ENCODE measurements around the gene PIGO. TPM values are rescaled to one million over a fixed set of nuclear protein-coding genes. Genes with fewer than 3 reads are reported as not detected.
A peak's percentile ranks its signal among the peaks of the same experiment; 100 is the strongest.

Gene PIGO
- total RNA-seq, 1 donor from 2014 or later, result 25.2 TPM

GRCh38 chr9:35134920-35135319 is 38.5 kb upstream of the PIGO start:
- intact Hi-C loops (cut with DNase I), result no loop called here
- DNase-seq (no peak), ATAC-seq (no peak)
- Histone ChIP-seq H3K27ac (no peak overlapping the region), H3K36me3 (no peaks in the 10 kb centered on the region), H3K4me3 (no peak overlapping the region), H3K27me3 (no peaks in the 10 kb centered on the region), H3K4me1 (no peaks in the 10 kb centered on the region), H3K9me3 (no peaks in the 10 kb centered on the region)
- TF ChIP-seq CTCF (IDR thresholded peaks at IDR 0.05), result no peak

- Histone ChIP-seq H3K36me3 (no peaks in the 10 kb centered on the region), H3K4me1 (peaks cover 42% of the 10 kb centered on the region), H3K27me3 (no peaks in the 10 kb centered on the region), H3K4me3 (peak overlapping the region; percentile 71), H3K27ac (peak overlapping the region; percentile 89), H3K9me3 (no peaks in the 10 kb centered on the region)
- intact Hi-C loops (cut with DNase I), result loop anchor here (5.0 kb wide), 1 partner anchor 140 kb away; no protein-coding TSS in a partner anchor
- peak; percentile 78 for ATAC-seq
- peak; percentile 91 for TF ChIP-seq CTCF (IDR thresholded peaks at IDR 0.05)
- peak; percentile 92 for DNase-seq
These were observed 20.6 kb upstream of the PIGO start for GRCh38 chr9:35116898-35117551.

- Histone ChIP-seq H3K27me3 (no peaks in the 10 kb centered on the region), H3K36me3 (no peaks in the 10 kb centered on the region), H3K27ac (peak overlapping the region; percentile 89), H3K4me3 (peak overlapping the region; percentile 71), H3K4me1 (peaks cover 45% of the 10 kb centered on the region), H3K9me3 (no peaks in the 10 kb centered on the region)
- intact Hi-C loops (cut with DNase I), result loop anchor here (5.0 kb wide), 1 partner anchor 141 kb away; no protein-coding TSS in a partner anchor
- ATAC-seq (no peak), DNase-seq (no peak)
- no peak for TF ChIP-seq CTCF (IDR thresholded peaks at IDR 0.05)
These were observed 20.1 kb upstream of the PIGO start for GRCh38 chr9:35116539-35116897.

GRCh38 chr9:35115680-35116538 is 19.5 kb upstream of the PIGO start, which contains the start of gene ATOSB:
Gene ATOSB, minus strand, starts transcription at chr9:35115862. Its CDS starts 7,588 bp downstream, at chr9:35108274.
- peaks cover 45% of the 10 kb centered on the region for H3K4me1 ChIP-seq
- H3K36me3 ChIP-seq, result no peaks in the 10 kb centered on the region
- peak; percentile 99 for DNase-seq
- H3K4me3 ChIP-seq, result peak within 1 kb of the TSS; percentile 71
- H3K9me3 ChIP-seq, result no peaks in the 10 kb centered on the region
- H3K27ac ChIP-seq, result peak within 1 kb of the TSS; percentile 89
- H3K27me3 ChIP-seq, result no peaks in the 10 kb centered on the region
- peak; percentile 72 for ATAC-seq
- no peak for TF ChIP-seq CTCF (IDR thresholded peaks at IDR 0.05)
- intact Hi-C loops (cut with DNase I), result loop anchor here (5.0 kb wide), 1 partner anchor 141 kb away; no protein-coding TSS in a partner anchor

GRCh38 chr9:35114840-35115628 is 18.6 kb upstream of the PIGO start:
- Histone ChIP-seq H3K27me3 (no peaks in the 10 kb centered on the region), H3K4me3 (peak overlapping the region; percentile 71), H3K9me3 (no peaks in the 10 kb centered on the region), H3K4me1 (peaks cover 54% of the 10 kb centered on the region), H3K27ac (peak overlapping the region; percentile 89), H3K36me3 (no peaks in the 10 kb centered on the region)
- ATAC-seq (peak; percentile 19), DNase-seq (peak; percentile 84)
- intact Hi-C loops (cut with DNase I), result loop anchor here (5.0 kb wide), 1 partner anchor 142 kb away; no protein-coding TSS in a partner anchor
- no peak for TF ChIP-seq CTCF (IDR thresholded peaks at IDR 0.05)
